ENCODE data around the gene NIPA2. TPM values are rescaled to one million over a fixed set of nuclear protein-coding genes. Genes with fewer than 3 reads are reported as not detected.

Gene NIPA2
- total and polyA plus RNA-seq, 2 of the 13 experiments (the other 11 are each of a cell fraction or from before 2014, with no cell fraction given), result 29.0 to 56.2 TPM

GRCh38 chr15:22867886-22868285 lies 29.4 kb downstream of the NIPA2 start:
- Histone ChIP-seq H3K27ac (ENCODE audit: extremely low read length, insufficient read depth, low read length) (no peak overlapping the region), H3K4me2 (ENCODE audit: low read depth, low read length) (no peak overlapping the region), H3K4me1 (ENCODE audit: insufficient read depth, low read length) (no peaks in the 10 kb centered on the region), H3K4me3 (replicated peaks in 1 of 3; ENCODE audit: insufficient read depth in 1 of 3, low read depth in 2 of 3, low read length in 3 of 3) (no peak overlapping the region), H2AFZ (ENCODE audit: low read length) (no peak overlapping the region), H3K27me3 (ENCODE audit: control insufficient read depth in 1 of 2, insufficient read depth in 2 of 2, low read length in 2 of 2) (no peaks in the 10 kb centered on the region), H3K79me2 (ENCODE audit: insufficient read depth, low read length) (no peaks in the 10 kb centered on the region), H3K9me3 (ENCODE audit: low read length) (no peaks in the 10 kb centered on the region), H3K9ac (ENCODE audit: insufficient read depth, low read depth, low read length) (no peak overlapping the region), H3K36me3 (replicated peaks in 1 of 2; ENCODE audit: control insufficient read depth in 1 of 2, insufficient read depth in 2 of 2, low read length in 2 of 2) (peaks cover 18 to 76% of the 10 kb centered on the region in 2 experiments), H4K20me1 (ENCODE audit: insufficient read depth, low read length) (no peaks in the 10 kb centered on the region)
- DNase-seq (ENCODE audit: low spot score) (no peak), ATAC-seq (no peak), FAIRE-seq (no peak)
- intact Hi-C loops (cut with micrococcal nuclease; ENCODE audit: unreplicated experiment) (no loop called here), in situ Hi-C loops (cut with HindIII; ENCODE audit: extremely low pct_ligation_motif_present, low pct_unique_long_range_greater_than_20kb) (no loop called here)
- ChIA-PET POLR2A (no interaction called here), CTCF (ENCODE audit: low intra/inter-chr PET ratio, low total read pairs) (no interaction called here)
- WGBS (ENCODE audit: low lambda C conversion rate), result over 99% methylated on average over 6 of the region's 6 CpGs
- BruUV-seq (replicated peaks), result no TSS peak
- TF ChIP-seq ZNF3 (CRISPR knock-in tag; IDR thresholded peaks at IDR 0.05), result no peak
- TF ChIP-seq RBM22 (optimal IDR thresholded peaks at IDR 0.05; ENCODE audit: low read length), result peak; percentile 37

- Histone ChIP-seq H3K9me3 (ENCODE audit: low read length) (no peaks in the 10 kb centered on the region), H3K79me2 (ENCODE audit: insufficient read depth, low read length) (no peaks in the 10 kb centered on the region), H3K4me3 (replicated peaks in 1 of 3; ENCODE audit: insufficient read depth in 1 of 3, low read depth in 2 of 3, low read length in 3 of 3) (no peak overlapping the region), H2AFZ (ENCODE audit: low read length) (no peak overlapping the region), H3K27me3 (ENCODE audit: control insufficient read depth in 1 of 2, insufficient read depth in 2 of 2, low read length in 2 of 2) (no peaks in the 10 kb centered on the region), H3K4me2 (ENCODE audit: low read depth, low read length) (no peak overlapping the region), H3K27ac (ENCODE audit: extremely low read length, insufficient read depth, low read length) (no peak overlapping the region), H3K4me1 (ENCODE audit: insufficient read depth, low read length) (no peaks in the 10 kb centered on the region), H3K9ac (ENCODE audit: insufficient read depth, low read depth, low read length) (no peak overlapping the region), H3K36me3 (replicated peaks in 1 of 2; ENCODE audit: control insufficient read depth in 1 of 2, insufficient read depth in 2 of 2, low read length in 2 of 2) (peaks cover 21 to 79% of the 10 kb centered on the region in 2 experiments), H4K20me1 (ENCODE audit: insufficient read depth, low read length) (no peaks in the 10 kb centered on the region)
- no peak for DNase-seq (ENCODE audit: low spot score)
- in situ Hi-C loops (cut with HindIII; ENCODE audit: extremely low pct_ligation_motif_present, low pct_unique_long_range_greater_than_20kb), result no loop called here
- WGBS (ENCODE audit: low lambda C conversion rate), result 94% methylated on average over 4 of the region's 4 CpGs
- no TSS peak for BruUV-seq (replicated peaks)
- ChIA-PET CTCF (ENCODE audit: low intra/inter-chr PET ratio, low total read pairs) (no interaction called here), POLR2A (no interaction called here)
- intact Hi-C loops (cut with micrococcal nuclease; ENCODE audit: unreplicated experiment), result no loop called here
- TF ChIP-seq SRSF1 (optimal IDR thresholded peaks at IDR 0.05; ENCODE audit: low read depth, low read length) (no peak), FOSL1 (CRISPR knock-in tag; IDR thresholded peaks at IDR 0.05; ENCODE audit: borderline replicate concordance) (no peak), NFATC3 (CRISPR knock-in tag; IDR thresholded peaks at IDR 0.05) (no peak), ZNF343 (CRISPR knock-in tag; IDR thresholded peaks at IDR 0.05) (no peak), RFXAP (CRISPR knock-in tag; IDR thresholded peaks at IDR 0.05; ENCODE audit: borderline replicate concordance) (no peak), GATA4 (IDR thresholded peaks at IDR 0.05; ENCODE audit: borderline replicate concordance, low read depth) (no peak), KAT7 (CRISPR knock-in tag; IDR thresholded peaks at IDR 0.05; ENCODE audit: borderline replicate concordance) (no peak), NFE2L1 (CRISPR knock-in tag; IDR thresholded peaks at IDR 0.05; ENCODE audit: borderline replicate concordance) (no peak)
- no peak for ATAC-seq
- FAIRE-seq, result no peak
Observed at GRCh38 chr15:22868495-22868894, 30.0 kb downstream of the NIPA2 start.
